ENCODE data around the gene KIF22.

GRCh38 chr16:29743475-29743826 is 47.1 kb upstream of the KIF22 start:
- no peak for TF ChIP-seq CTCF (conservative IDR thresholded peaks at IDR 0.05 in 1 of 2, IDR thresholded peaks at IDR 0.05 in 1 of 2; ENCODE audit: low read depth in 1 of 2, low read length in 2 of 2)
- TF ChIP-seq EZH2 (IDR thresholded peaks at IDR 0.05; ENCODE audit: low read length, missing control alignments) = no peak

Measured in fibroblast of lung (primary cell).